SU-DHL-6 (cell line): ENCODE results near the gene PPT1.

Source experiments
- H2AFZ ChIP-seq: fragments of 200-600 bp; sonication (generic); 2 replicates; pipeline ENCODE4 v1.6.1; 2014; ENCODE audit warnings: low read depth, mild to moderate bottlenecking, moderate library complexity, mixed read lengths, antibody characterized with exemption, low read length; ENCODE audit not compliant: severe bottlenecking
- H3F3A ChIP-seq: fragments of 200-600 bp; shearing (Covaris generic); 2 replicates; pipeline ENCODE4 v1.6.0; 2016; ENCODE audit warnings: antibody characterized with exemption, mild to moderate bottlenecking; ENCODE audit not compliant: insufficient read depth
- H3K27ac ChIP-seq: fragments of 200-600 bp; sonication (generic); 2 replicates; pipeline ENCODE4 v1.5.1; 2016; ENCODE audit warnings: low read depth, mild to moderate bottlenecking, low read length, moderate library complexity, mixed read lengths
- H3K27me3 ChIP-seq: fragments of 200-600 bp; sonication (generic), shearing (Covaris generic); 2 replicates; pipeline ENCODE4 v1.6.0; 2014; ENCODE audit warnings: mild to moderate bottlenecking, low read length
- H3K36me3 ChIP-seq: fragments of 200-600 bp; sonication (generic); 2 replicates; pipeline ENCODE4 v1.6.1; 2014; ENCODE audit warnings: mild to moderate bottlenecking, low read length, mixed read lengths
- H3K4me2 ChIP-seq: fragments of 300-600, 200-600 bp; shearing (Covaris generic), sonication (generic); 2 replicates; pipeline ENCODE4 v1.6.0; 2014; ENCODE audit warnings: low read length, low read depth, mild to moderate bottlenecking; ENCODE audit not compliant: poor library complexity, severe bottlenecking
- H3K4me3 ChIP-seq: fragments of 200-600 bp; sonication (generic); 2 replicates; pipeline ENCODE4 v1.5.1; 2014; ENCODE audit warnings: antibody characterized with exemption, low read length, mild to moderate bottlenecking, mixed read lengths; ENCODE audit not compliant: insufficient read depth, poor library complexity, severe bottlenecking
- H3K79me2 ChIP-seq: fragments of 200-600 bp; sonication (generic); 2 replicates; pipeline ENCODE4 v1.6.1; 2014; ENCODE audit warnings: mild to moderate bottlenecking, low read length, moderate library complexity; ENCODE audit not compliant: insufficient read depth
- H3K9ac ChIP-seq: fragments of 200-600 bp; sonication (generic); 2 replicates; pipeline ENCODE4 v1.7.0; 2014; ENCODE audit warnings: mild to moderate bottlenecking, low read length
- H3K9me2 ChIP-seq: fragments of 200-600 bp; sonication (generic); replicated peaks from 2 replicates; pipeline ENCODE4 v1.6.1; 2014; ENCODE audit warnings: low read length; ENCODE audit not compliant: insufficient read depth
- H3K9me3 ChIP-seq: fragments of 200-600 bp; sonication (generic); 2 replicates; pipeline ENCODE4 v1.6.1; 2014; ENCODE audit warnings: low read length, mixed read lengths; ENCODE audit not compliant: insufficient read depth
- H4K20me1 ChIP-seq: fragments of 200-600 bp; sonication (generic); 2 replicates; pipeline ENCODE4 v1.6.1; 2014; ENCODE audit warnings: low read depth, mild to moderate bottlenecking, antibody characterized with exemption, low read length, moderate library complexity, mixed read lengths
- CTCF ChIP-seq: fragments of 200-600 bp; sonication (generic); IDR thresholded peaks from one replicate; pipeline ENCODE4 v1.5.1; 2017; ENCODE audit warnings: antibody characterized with exemption, mild to moderate bottlenecking, low read length, moderate library complexity; ENCODE audit not compliant: insufficient read depth, poor library complexity, severe bottlenecking
- EZH2phosphoT487 ChIP-seq: fragments of 200-600 bp; sonication (generic), shearing (Covaris generic); conservative IDR thresholded peaks from 2 replicates; pipeline ENCODE4 v1.6.1; 2018; ENCODE audit warnings: mild to moderate bottlenecking, antibody characterized with exemption, low read length, moderate library complexity, mixed read lengths

PPT1 gene

GRCh38 chr1:40050863-40051262 lies 46.2 kb downstream of the PPT1 start:
- Histone ChIP-seq H3K9me3 (no peaks in the 10 kb centered on the region), H3K4me3 (no peak overlapping the region), H3K9ac (no peak overlapping the region), H3K79me2 (peaks cover 96% of the 10 kb centered on the region), H2AFZ (no peak overlapping the region), H3K9me2 (no peaks in the 10 kb centered on the region), H4K20me1 (peaks cover 4% of the 10 kb centered on the region; the same call in 1 of the 2 replicates), H3F3A (no peaks in the 10 kb centered on the region), H3K27ac (no peak overlapping the region), H3K36me3 (peaks cover 5% of the 10 kb centered on the region; the same call in 1 of the 2 replicates), H3K27me3 (no peaks in the 10 kb centered on the region), H3K4me2 (no peak overlapping the region)
- TF ChIP-seq CTCF: no peak
- no peak for TF ChIP-seq EZH2phosphoT487

- H2AFZ ChIP-seq: no peak overlapping the region
- H4K20me1 ChIP-seq: peaks cover 4% of the 10 kb centered on the region; the same call in 1 of the 2 replicates
- H3K36me3 ChIP-seq: peaks cover 5% of the 10 kb centered on the region; the same call in 1 of the 2 replicates
- H3K9me3 ChIP-seq: no peaks in the 10 kb centered on the region
- H3K27me3 ChIP-seq: no peaks in the 10 kb centered on the region
- H3K79me2 ChIP-seq: peaks cover 97% of the 10 kb centered on the region
- no peak overlapping the region for H3K4me3 ChIP-seq
- no peak overlapping the region for H3K9ac ChIP-seq
- no peaks in the 10 kb centered on the region for H3K9me2 ChIP-seq
- TF ChIP-seq EZH2phosphoT487 (no peak), CTCF (no peak)
- H3F3A ChIP-seq: no peaks in the 10 kb centered on the region
- no peak overlapping the region for H3K27ac ChIP-seq
- no peak overlapping the region for H3K4me2 ChIP-seq
Observed at GRCh38 chr1:40049725-40050124, 47.3 kb downstream of the PPT1 start.

GRCh38 chr1:40047769-40048168 lies 49.3 kb downstream of the PPT1 start:
- Histone ChIP-seq H3K27me3 (no peaks in the 10 kb centered on the region), H3K9me2 (no peaks in the 10 kb centered on the region), H3F3A (peaks cover 6% of the 10 kb centered on the region; the same call in 1 of the 2 replicates), H3K27ac (no peak overlapping the region), H2AFZ (no peak overlapping the region), H4K20me1 (peaks cover 4% of the 10 kb centered on the region; the same call in 1 of the 2 replicates), H3K79me2 (peaks cover 98% of the 10 kb centered on the region), H3K4me2 (no peak overlapping the region), H3K9ac (no peak overlapping the region), H3K4me3 (no peak overlapping the region), H3K36me3 (peaks cover 8% of the 10 kb centered on the region; the same call in 1 of the 2 replicates), H3K9me3 (no peaks in the 10 kb centered on the region)
- TF ChIP-seq CTCF (no peak), EZH2phosphoT487 (no peak)
